Mucosa of stomach (tissue), 1 donor: ENCODE measurements around the gene B3GAT1.

Experiments
- H3K27me3 ChIP-seq: one replicate; pipeline ENCODE4 v1.7.0; 2013; ENCODE audit warnings: mild to moderate bottlenecking, low read length; ENCODE audit not compliant: control insufficient read depth, insufficient read depth
- H3K36me3 ChIP-seq: one replicate; pipeline ENCODE4 v1.7.0; 2013; ENCODE audit warnings: low read length; ENCODE audit not compliant: control insufficient read depth, insufficient read depth
- H3K4me1 ChIP-seq: one replicate; pipeline ENCODE4 v1.7.0; 2013; ENCODE audit warnings: mild to moderate bottlenecking, low read length; ENCODE audit not compliant: control insufficient read depth, insufficient read depth
- H3K4me3 ChIP-seq: one replicate; pipeline ENCODE4 v1.7.0; 2013; ENCODE audit warnings: low read length
- H3K9ac ChIP-seq: one replicate; pipeline ENCODE4 v1.7.0; 2013; ENCODE audit warnings: mild to moderate bottlenecking, low read length, moderate library complexity
- H3K9me3 ChIP-seq: one replicate; pipeline ENCODE4 v1.7.0; 2013; ENCODE audit warnings: mild to moderate bottlenecking, low read length, moderate library complexity; ENCODE audit not compliant: control insufficient read depth
- donor health status: Pancreatic carcinoma.

B3GAT1 gene

GRCh38 chr11:134393638-134394037 lies 18.4 kb downstream of the B3GAT1 start:
- Histone ChIP-seq H3K9me3 (no peaks in the 10 kb centered on the region), H3K27me3 (peaks cover 3% of the 10 kb centered on the region), H3K9ac (no peak overlapping the region), H3K4me3 (no peak overlapping the region), H3K36me3 (no peaks in the 10 kb centered on the region), H3K4me1 (peaks cover 5% of the 10 kb centered on the region)

- peaks cover 3% of the 10 kb centered on the region for H3K27me3 ChIP-seq
- no peaks in the 10 kb centered on the region for H3K9me3 ChIP-seq
- H3K9ac ChIP-seq = no peak overlapping the region
- H3K4me3 ChIP-seq = no peak overlapping the region
- H3K4me1 ChIP-seq = peaks cover 5% of the 10 kb centered on the region
- no peaks in the 10 kb centered on the region for H3K36me3 ChIP-seq
Observed at GRCh38 chr11:134392953-134393615, 19.0 kb downstream of the B3GAT1 start.

- H3K9me3 ChIP-seq = no peaks in the 10 kb centered on the region
- no peaks in the 10 kb centered on the region for H3K36me3 ChIP-seq
- H3K4me1 ChIP-seq = no peaks in the 10 kb centered on the region
- peaks cover 3% of the 10 kb centered on the region for H3K27me3 ChIP-seq
- H3K4me3 ChIP-seq = no peak overlapping the region
- H3K9ac ChIP-seq = no peak overlapping the region
Observed at GRCh38 chr11:134391656-134392055, 20.4 kb downstream of the B3GAT1 start.

GRCh38 chr11:134390706-134391569 lies 21.1 kb downstream of the B3GAT1 start:
- Histone ChIP-seq H3K9ac (no peak overlapping the region), H3K4me3 (no peak overlapping the region), H3K4me1 (no peaks in the 10 kb centered on the region), H3K27me3 (peaks cover 3% of the 10 kb centered on the region), H3K9me3 (no peaks in the 10 kb centered on the region), H3K36me3 (no peaks in the 10 kb centered on the region)

GRCh38 chr11:134389464-134390180 lies 22.4 kb downstream of the B3GAT1 start:
- Histone ChIP-seq H3K4me3 (no peak overlapping the region), H3K9me3 (no peaks in the 10 kb centered on the region), H3K27me3 (peaks cover 7% of the 10 kb centered on the region), H3K36me3 (no peaks in the 10 kb centered on the region), H3K9ac (no peak overlapping the region), H3K4me1 (no peaks in the 10 kb centered on the region)

GRCh38 chr11:134388590-134388989 lies 23.5 kb downstream of the B3GAT1 start:
- H3K27me3 ChIP-seq = peaks cover 6% of the 10 kb centered on the region
- no peaks in the 10 kb centered on the region for H3K4me1 ChIP-seq
- H3K9me3 ChIP-seq = no peaks in the 10 kb centered on the region
- no peak overlapping the region for H3K9ac ChIP-seq
- H3K4me3 ChIP-seq = no peak overlapping the region
- no peaks in the 10 kb centered on the region for H3K36me3 ChIP-seq

GRCh38 chr11:134387501-134387900 lies 24.5 kb downstream of the B3GAT1 start:
- H3K27me3 ChIP-seq = peaks cover 4% of the 10 kb centered on the region
- H3K36me3 ChIP-seq = no peaks in the 10 kb centered on the region
- H3K4me1 ChIP-seq = no peaks in the 10 kb centered on the region
- H3K9me3 ChIP-seq = no peaks in the 10 kb centered on the region
- H3K9ac ChIP-seq = no peak overlapping the region
- no peak overlapping the region for H3K4me3 ChIP-seq

GRCh38 chr11:134386945-134387344 lies 25.1 kb downstream of the B3GAT1 start:
- no peak overlapping the region for H3K4me3 ChIP-seq
- no peaks in the 10 kb centered on the region for H3K4me1 ChIP-seq
- H3K9ac ChIP-seq = no peak overlapping the region
- H3K27me3 ChIP-seq = peaks cover 4% of the 10 kb centered on the region
- no peaks in the 10 kb centered on the region for H3K9me3 ChIP-seq
- H3K36me3 ChIP-seq = no peaks in the 10 kb centered on the region

GRCh38 chr11:134385774-134386565 lies 26.1 kb downstream of the B3GAT1 start:
- no peak overlapping the region for H3K4me3 ChIP-seq
- no peaks in the 10 kb centered on the region for H3K36me3 ChIP-seq
- no peak overlapping the region for H3K9ac ChIP-seq
- H3K27me3 ChIP-seq = peaks cover 4% of the 10 kb centered on the region
- no peaks in the 10 kb centered on the region for H3K9me3 ChIP-seq
- no peaks in the 10 kb centered on the region for H3K4me1 ChIP-seq

GRCh38 chr11:134385171-134385570 lies 26.9 kb downstream of the B3GAT1 start:
- Histone ChIP-seq H3K9me3 (no peaks in the 10 kb centered on the region), H3K9ac (no peak overlapping the region), H3K4me1 (no peaks in the 10 kb centered on the region), H3K36me3 (no peaks in the 10 kb centered on the region), H3K4me3 (no peak overlapping the region), H3K27me3 (peaks cover 4% of the 10 kb centered on the region)

- Histone ChIP-seq H3K9ac (no peak overlapping the region), H3K36me3 (no peaks in the 10 kb centered on the region), H3K4me3 (no peak overlapping the region), H3K27me3 (peaks cover 4% of the 10 kb centered on the region), H3K4me1 (no peaks in the 10 kb centered on the region), H3K9me3 (no peaks in the 10 kb centered on the region)
Observed at GRCh38 chr11:134384406-134384805, 27.6 kb downstream of the B3GAT1 start.
